ENCODE measurements around the gene HERC3. TPM values are rescaled to one million over a fixed set of nuclear protein-coding genes. Genes with fewer than 3 reads are reported as not detected.
"Not testable (repeated sequence)": the region's sequence is repeated elsewhere in the genome, so short reads cannot be mapped to it uniquely, and the experiment has no call there.

The HERC3 gene
- total RNA-seq, 4 donors from 2014 or later: 45.0 to 60.7 (median 51.9) TPM

GRCh38 chr4:88604978-88605678, 12.8 kb downstream of the HERC3 start:
- 85 to 100% methylated on average over 1 of the region's 1 CpG for WGBS, 2 donors (ENCODE audit: low coverage in 1 of 2)
- ATAC-seq: no peak
- Histone ChIP-seq H3K9me3 (no peaks in the 10 kb centered on the region), H3K36me3 (peaks cover 0 to 34% of the 10 kb centered on the region in 2 donors), H3K27me3 (no peaks in the 10 kb centered on the region), H3K27ac (no peak overlapping the region), H3K4me3 (no peak overlapping the region), H3K4me1 (peaks cover 1 to 47% (median 13%) of the 10 kb centered on the region in 3 donors)
- TF ChIP-seq POLR2A (IDR thresholded peaks at IDR 0.05): no peak
- TF ChIP-seq POLR2AphosphoS5 (IDR thresholded peaks at IDR 0.05): no peak
- TF ChIP-seq EP300 (IDR thresholded peaks at IDR 0.05): no peak
- no peak for TF ChIP-seq CTCF (IDR thresholded peaks at IDR 0.05)

GRCh38 chr4:88605736-88606135, 13.5 kb downstream of the HERC3 start:
- no peak for TF ChIP-seq EP300 (IDR thresholded peaks at IDR 0.05)
- no peak for TF ChIP-seq CTCF (IDR thresholded peaks at IDR 0.05)
- no peak for TF ChIP-seq POLR2AphosphoS5 (IDR thresholded peaks at IDR 0.05)
- TF ChIP-seq POLR2A (IDR thresholded peaks at IDR 0.05): no peak
- no peaks in the 10 kb centered on the region for H3K27me3 ChIP-seq
- no peak for ATAC-seq
- H3K4me1 ChIP-seq: peaks cover 8 to 47% (median 13%) of the 10 kb centered on the region in 3 donors
- H3K36me3 ChIP-seq: peaks cover 0 to 34% of the 10 kb centered on the region in 2 donors
- no peak overlapping the region for H3K4me3 ChIP-seq
- H3K9me3 ChIP-seq: no peaks in the 10 kb centered on the region
- H3K27ac ChIP-seq: no peak overlapping the region

- peaks cover 16 to 49% (median 22%) of the 10 kb centered on the region in 3 donors for H3K4me1 ChIP-seq
- WGBS, 2 donors (ENCODE audit: low coverage in 1 of 2): 86 to 100% methylated on average over 1 of the region's 1 CpG
- H3K27me3 ChIP-seq: no peaks in the 10 kb centered on the region
Observed at GRCh38 chr4:88606832-88607231, 14.6 kb downstream of the HERC3 start.

GRCh38 chr4:88609387-88609786, 17.1 kb downstream of the HERC3 start:
- no peaks in the 10 kb centered on the region for H3K9me3 ChIP-seq
- peaks cover 32 to 72% (median 33%) of the 10 kb centered on the region in 3 donors for H3K4me1 ChIP-seq
- no peaks in the 10 kb centered on the region for H3K27me3 ChIP-seq
- TF ChIP-seq POLR2A (IDR thresholded peaks at IDR 0.05) (no peak), POLR2AphosphoS5 (IDR thresholded peaks at IDR 0.05) (no peak), CTCF (IDR thresholded peaks at IDR 0.05) (no peak), EP300 (IDR thresholded peaks at IDR 0.05) (no peak)
- H3K27ac ChIP-seq: peak overlapping the region; percentile 67 to 91 (median 84)
- WGBS, 2 donors (ENCODE audit: low coverage in 1 of 2): 86 to 92% methylated on average over 2 to 3 of the region's 3 CpGs
- no peak for ATAC-seq
- H3K4me3 ChIP-seq: no peak overlapping the region
- peaks cover 0 to 34% of the 10 kb centered on the region in 2 donors for H3K36me3 ChIP-seq

More at GRCh38 chr4:88606832-88607231, 14.6 kb downstream of the HERC3 start:
- no peak for TF ChIP-seq EP300 (IDR thresholded peaks at IDR 0.05)
- no peak for TF ChIP-seq POLR2AphosphoS5 (IDR thresholded peaks at IDR 0.05)
- TF ChIP-seq CTCF (IDR thresholded peaks at IDR 0.05): no peak
- TF ChIP-seq POLR2A (IDR thresholded peaks at IDR 0.05): no peak
- H3K9me3 ChIP-seq: no peaks in the 10 kb centered on the region
- no peak overlapping the region for H3K27ac ChIP-seq
- H3K4me3 ChIP-seq: no peak overlapping the region
- H3K36me3 ChIP-seq: peaks cover 0 to 34% of the 10 kb centered on the region in 2 donors
- ATAC-seq: no peak

GRCh38 chr4:88609794-88610193, 17.5 kb downstream of the HERC3 start:
- H3K4me3 ChIP-seq, H3K9me3 ChIP-seq, H3K27me3 ChIP-seq, ATAC-seq: not testable (repeated sequence)
- Histone ChIP-seq H3K4me1 (peaks cover 32 to 70% (median 33%) of the 10 kb centered on the region in 3 donors), H3K36me3 (peaks cover 0 to 34% of the 10 kb centered on the region in 2 donors), H3K27ac (peak overlapping the region; percentile 67 to 91 (median 84))
- 91 to 92% methylated on average over 4 to 5 of the region's 5 CpGs for WGBS, 2 donors (ENCODE audit: low coverage in 1 of 2)

Measured in gastroesophageal sphincter (tissue), 4 donors.